Measurements from ENCODE around the gene PGP. TPM values are rescaled to one million over a fixed set of nuclear protein-coding genes. Genes with fewer than 3 reads are reported as not detected.

The PGP gene
- total RNA-seq, 1 donor from 2014 or later: 29.3 TPM

GRCh38 chr16:2177101-2177500 is 37.5 kb downstream of the PGP start:
- no peak for TF ChIP-seq CTCF (conservative IDR thresholded peaks at IDR 0.05; ENCODE audit: low read depth, low read length)
- no peak overlapping the region for H3K4me3 ChIP-seq (ENCODE audit: low read depth, low read length)
- DNase-seq (ENCODE audit: low read depth): no peak

- DNase-seq (ENCODE audit: low read depth): no peak
- TF ChIP-seq CTCF (conservative IDR thresholded peaks at IDR 0.05; ENCODE audit: low read depth, low read length): no peak
- no peak overlapping the region for H3K4me3 ChIP-seq (ENCODE audit: low read depth, low read length)
Measured at GRCh38 chr16:2176047-2176446, 38.6 kb downstream of the PGP start.

GRCh38 chr16:2175454-2175853 is 39.2 kb downstream of the PGP start:
- no peak for DNase-seq (ENCODE audit: low read depth)
- no peak overlapping the region for H3K4me3 ChIP-seq (ENCODE audit: low read depth, low read length)
- no peak for TF ChIP-seq CTCF (conservative IDR thresholded peaks at IDR 0.05; ENCODE audit: low read depth, low read length)

- no peak overlapping the region for H3K4me3 ChIP-seq (ENCODE audit: low read depth, low read length)
- no peak for DNase-seq (ENCODE audit: low read depth)
- no peak for TF ChIP-seq CTCF (conservative IDR thresholded peaks at IDR 0.05; ENCODE audit: low read depth, low read length)
Measured at GRCh38 chr16:2174396-2175131, 40.1 kb downstream of the PGP start.

GRCh38 chr16:2173916-2174315 is 40.7 kb downstream of the PGP start:
- no peak overlapping the region for H3K4me3 ChIP-seq (ENCODE audit: low read depth, low read length)
- no peak for TF ChIP-seq CTCF (conservative IDR thresholded peaks at IDR 0.05; ENCODE audit: low read depth, low read length)
- DNase-seq (ENCODE audit: low read depth): no peak

GRCh38 chr16:2173366-2173765 is 41.3 kb downstream of the PGP start:
- TF ChIP-seq CTCF (conservative IDR thresholded peaks at IDR 0.05; ENCODE audit: low read depth, low read length): no peak
- no peak for DNase-seq (ENCODE audit: low read depth)
- no peak overlapping the region for H3K4me3 ChIP-seq (ENCODE audit: low read depth, low read length)

GRCh38 chr16:2172688-2173335 is 41.8 kb downstream of the PGP start:
- no peak for DNase-seq (ENCODE audit: low read depth)
- TF ChIP-seq CTCF (conservative IDR thresholded peaks at IDR 0.05; ENCODE audit: low read depth, low read length): no peak
- no peak overlapping the region for H3K4me3 ChIP-seq (ENCODE audit: low read depth, low read length)
